AG09309 (cell line): Measurements from ENCODE around the gene BRD7.

Experiments used
- DNase-seq: peaks from one replicate; pipeline ENCODE4 v3.0.0-alpha.2; 2010; ENCODE audit warnings: low read depth
- H3K4me3 ChIP-seq: 2 replicates; pipeline ENCODE4 v1.5.1; 2011; ENCODE audit warnings: mild to moderate bottlenecking, low read depth, low read length, moderate library complexity; ENCODE audit not compliant: control insufficient read depth
- TF ChIP-seq, protein P1 (sequence below): IDR thresholded peaks from 2 replicates; pipeline ENCODE4 v1.5.1; 2011; ENCODE audit warnings: mild to moderate bottlenecking, low read depth, low read length, inconsistent platforms; ENCODE audit not compliant: insufficient read depth, control insufficient read depth; ENCODE audit errors: missing control alignments

Gene BRD7

DNA sequence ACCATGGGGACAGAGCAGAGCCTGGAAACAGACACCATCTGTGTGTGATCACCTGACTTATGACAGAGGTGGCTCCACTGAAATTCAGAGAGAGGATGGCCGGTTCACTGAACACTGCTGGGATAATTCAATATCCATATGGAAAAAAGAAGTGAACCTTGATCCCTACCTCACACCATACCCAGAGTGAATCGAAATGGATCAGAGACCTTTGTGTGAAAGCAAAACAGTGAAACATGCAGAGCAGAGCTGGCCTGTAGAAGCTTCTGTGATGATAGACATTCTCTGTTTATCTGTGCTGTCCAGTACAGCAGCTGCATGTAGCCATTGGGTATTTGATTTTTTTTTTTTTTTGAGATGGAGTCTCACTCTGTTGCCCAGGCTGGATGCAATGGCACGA, 82.1 kb downstream of the BRD7 start:
- TF ChIP-seq, protein P1, sequence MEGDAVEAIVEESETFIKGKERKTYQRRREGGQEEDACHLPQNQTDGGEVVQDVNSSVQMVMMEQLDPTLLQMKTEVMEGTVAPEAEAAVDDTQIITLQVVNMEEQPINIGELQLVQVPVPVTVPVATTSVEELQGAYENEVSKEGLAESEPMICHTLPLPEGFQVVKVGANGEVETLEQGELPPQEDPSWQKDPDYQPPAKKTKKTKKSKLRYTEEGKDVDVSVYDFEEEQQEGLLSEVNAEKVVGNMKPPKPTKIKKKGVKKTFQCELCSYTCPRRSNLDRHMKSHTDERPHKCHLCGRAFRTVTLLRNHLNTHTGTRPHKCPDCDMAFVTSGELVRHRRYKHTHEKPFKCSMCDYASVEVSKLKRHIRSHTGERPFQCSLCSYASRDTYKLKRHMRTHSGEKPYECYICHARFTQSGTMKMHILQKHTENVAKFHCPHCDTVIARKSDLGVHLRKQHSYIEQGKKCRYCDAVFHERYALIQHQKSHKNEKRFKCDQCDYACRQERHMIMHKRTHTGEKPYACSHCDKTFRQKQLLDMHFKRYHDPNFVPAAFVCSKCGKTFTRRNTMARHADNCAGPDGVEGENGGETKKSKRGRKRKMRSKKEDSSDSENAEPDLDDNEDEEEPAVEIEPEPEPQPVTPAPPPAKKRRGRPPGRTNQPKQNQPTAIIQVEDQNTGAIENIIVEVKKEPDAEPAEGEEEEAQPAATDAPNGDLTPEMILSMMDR = no peak
- DNase-seq = no peak

DNA sequence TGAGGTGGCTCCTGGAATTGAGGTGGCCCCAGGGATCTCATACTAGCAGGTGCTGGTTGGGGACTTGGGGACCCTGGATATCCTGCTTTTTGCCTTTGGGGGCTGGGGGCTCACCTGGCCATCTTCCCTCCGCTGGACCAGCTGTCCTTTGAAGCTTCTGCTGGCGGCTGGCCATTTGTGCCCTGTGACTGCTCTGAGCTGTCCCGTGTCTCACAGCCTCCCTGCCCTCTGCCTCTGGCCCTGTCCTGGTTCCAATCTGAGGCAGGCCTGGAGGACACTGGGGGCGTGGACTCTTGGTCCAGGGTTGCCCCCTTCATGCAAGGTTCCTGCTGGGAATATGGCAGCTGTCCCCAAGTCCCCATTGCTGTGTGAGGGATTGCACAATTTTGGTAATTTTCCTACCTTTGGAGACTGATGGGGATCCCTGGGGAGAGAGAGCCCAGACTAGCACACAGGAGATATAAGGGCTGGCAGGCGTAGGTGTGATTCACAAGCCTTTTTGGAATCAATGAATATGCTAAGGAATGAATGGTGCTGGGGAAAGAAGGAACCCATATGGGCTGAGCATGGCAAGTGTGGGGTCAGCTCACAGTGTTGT, 83.3 kb downstream of the BRD7 start:
- no peak overlapping the region for H3K4me3 ChIP-seq
- no peak for DNase-seq
- TF ChIP-seq, protein P1 = no peak

More for the DNA sequence above, 82.1 kb downstream of the BRD7 start:
- H3K4me3 ChIP-seq = no peak overlapping the region

DNA sequence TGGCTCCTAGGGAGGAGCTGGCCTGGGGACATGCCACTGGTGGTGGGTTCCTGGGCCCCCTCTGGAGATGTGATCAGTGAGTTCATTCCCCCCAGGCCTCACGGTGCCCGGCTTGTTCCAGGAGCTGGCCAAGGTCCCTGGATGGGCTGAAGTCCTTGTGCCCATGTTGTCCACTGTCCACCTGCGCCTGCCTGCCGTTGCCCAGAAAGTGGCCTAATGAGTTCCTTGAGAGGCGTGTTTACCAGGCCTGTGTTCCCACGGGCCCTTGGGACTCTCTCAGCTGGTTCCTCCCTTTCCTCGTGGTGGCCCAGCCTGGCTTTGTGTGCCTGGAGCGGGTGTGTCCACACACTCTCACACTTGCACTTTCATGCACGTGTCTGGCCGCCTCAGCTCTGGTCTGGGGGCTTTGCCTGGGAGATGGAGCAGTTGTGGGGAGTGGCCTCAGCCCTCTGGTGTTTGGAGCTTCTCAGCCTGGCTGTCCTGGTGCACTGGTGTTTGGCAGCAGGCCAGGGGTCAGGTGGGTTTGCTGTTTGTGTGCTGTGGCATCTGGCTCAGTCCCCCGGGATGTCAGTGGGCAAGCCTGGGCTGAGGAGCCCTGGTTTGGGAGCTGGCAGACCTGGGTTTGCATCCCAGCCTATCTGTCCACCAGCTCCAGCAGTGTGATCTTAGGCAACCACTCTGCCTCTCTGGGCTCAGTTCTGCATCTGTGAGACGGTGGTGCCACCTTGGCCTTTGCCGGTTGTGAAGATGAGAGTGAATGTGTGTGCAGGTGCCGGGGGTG, 84.5 kb downstream of the BRD7 start:
- TF ChIP-seq, protein P1 = no peak
- no peak for DNase-seq
- no peak overlapping the region for H3K4me3 ChIP-seq

- no peak overlapping the region for H3K4me3 ChIP-seq
- TF ChIP-seq, protein P1 = no peak
- DNase-seq = no peak
These were observed 85.7 kb downstream of the BRD7 start for GRCh38 chr16:50282955-50283631.

GRCh38 chr16:50282010-50282538, 86.7 kb downstream of the BRD7 start:
- DNase-seq = no peak
- no peak overlapping the region for H3K4me3 ChIP-seq
- TF ChIP-seq, protein P1 = no peak

- TF ChIP-seq, protein P1 = no peak
- H3K4me3 ChIP-seq = no peak overlapping the region
- DNase-seq = no peak
These were observed 87.3 kb downstream of the BRD7 start for GRCh38 chr16:50281391-50282009.
